Suppressor macrophage (primary cell): ENCODE results near the gene PTGER1.
"Not testable (repeated sequence)": the region's sequence is repeated elsewhere in the genome, so short reads cannot be mapped to it uniquely, and the experiment has no call there.

Source experiments
- DNase-seq, 4 experiments: peaks; one replicate each; pipeline ENCODE4 v3.0.0-alpha.2; 2020 to 2022

Gene PTGER1

GRCh38 chr19:14473978-14474578 lies 1.1 kb downstream of the PTGER1 start:
- DNase-seq = no peak

DNA sequence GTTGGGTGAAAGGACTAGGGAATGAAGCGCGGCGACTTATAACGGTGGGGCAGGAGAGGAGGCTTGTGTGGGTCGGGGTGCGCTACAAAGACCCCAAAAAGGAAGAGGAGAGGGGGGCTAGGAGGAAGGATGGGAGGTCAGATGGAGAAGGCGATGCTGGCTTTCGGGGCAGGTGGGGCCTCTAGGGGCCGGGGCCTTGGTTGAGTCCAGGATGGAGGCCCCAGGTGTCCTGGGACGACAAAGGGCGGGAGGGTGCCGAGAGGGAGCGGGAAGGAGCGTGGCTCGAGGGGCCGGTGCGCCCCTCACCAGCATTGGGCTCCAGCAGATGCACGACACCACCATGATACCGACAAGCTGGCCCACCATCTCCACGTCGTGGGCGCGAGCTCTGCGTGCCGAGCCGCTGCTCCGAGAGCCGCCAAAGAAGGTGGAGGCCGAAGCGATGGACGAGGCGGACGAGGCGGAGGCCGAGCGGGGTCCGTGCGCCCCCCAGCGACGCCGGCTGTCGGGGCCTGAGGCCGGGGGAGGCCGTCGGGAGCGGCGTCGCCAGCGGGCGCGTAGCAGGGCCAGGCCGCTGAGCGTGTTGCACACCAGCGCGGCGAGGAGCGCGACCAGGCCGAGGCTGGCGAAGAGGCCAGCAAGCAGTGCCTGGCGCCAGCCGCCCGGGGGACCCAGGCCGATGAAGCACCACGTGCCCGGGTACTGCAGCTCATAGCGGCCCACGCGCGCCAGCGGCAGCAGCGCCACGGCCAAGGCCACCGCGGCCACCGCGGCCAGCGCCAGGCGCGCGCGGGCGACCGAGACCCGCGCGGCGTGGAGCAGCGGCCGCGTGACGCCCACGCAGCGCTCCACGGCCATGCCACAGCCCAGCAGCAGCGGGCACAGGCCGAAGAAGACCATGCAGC lies 1.8 kb downstream of the PTGER1 start:
- peak in 3 of 4 experiments; percentile 31 to 56 (median 44) for DNase-seq

- DNase-seq = peak; percentile 69 to 90 (median 82)
Observed at GRCh38 chr19:14472202-14472938, 2.8 kb downstream of the PTGER1 start.

GRCh38 chr19:14471436-14472187 lies 3.5 kb downstream of the PTGER1 start:
- no peak for DNase-seq

- no peak for DNase-seq
Observed at GRCh38 chr19:14470031-14470876, 4.9 kb downstream of the PTGER1 start.

DNA sequence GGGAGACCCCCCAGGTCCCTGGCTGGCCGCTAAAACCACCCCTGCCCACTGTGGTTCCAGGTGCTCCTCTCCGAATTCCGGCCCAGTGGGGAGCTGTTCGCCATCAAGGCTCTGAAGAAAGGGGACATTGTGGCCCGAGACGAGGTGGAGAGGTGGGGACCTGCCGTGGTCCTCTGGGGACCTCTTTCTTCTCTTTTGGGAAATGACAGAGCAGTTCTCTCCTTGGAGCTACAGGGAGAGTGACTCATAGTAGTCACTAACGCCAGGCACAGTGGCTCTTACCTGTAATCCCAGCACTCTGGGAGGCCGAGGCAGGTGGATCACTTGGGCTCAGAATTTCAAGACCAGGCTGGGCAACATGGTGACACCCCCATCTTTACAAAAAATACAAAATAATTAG lies 7.3 kb downstream of the PTGER1 start:
- DNase-seq = no peak

- no peak for DNase-seq
Observed at GRCh38 chr19:14467391-14467790, 7.8 kb downstream of the PTGER1 start.

GRCh38 chr19:14463747-14464146 lies 11.4 kb downstream of the PTGER1 start:
- DNase-seq = no peak

- peak; percentile 38 to 47 (median 40) for DNase-seq
Observed at GRCh38 chr19:14462401-14462800, 12.8 kb downstream of the PTGER1 start.

GRCh38 chr19:14460935-14461334 lies 14.2 kb downstream of the PTGER1 start:
- no peak for DNase-seq

GRCh38 chr19:14459703-14460102 lies 15.5 kb downstream of the PTGER1 start:
- DNase-seq = no peak

GRCh38 chr19:14452303-14452702 lies 22.9 kb downstream of the PTGER1 start:
- not testable (repeated sequence) for DNase-seq

DNA sequence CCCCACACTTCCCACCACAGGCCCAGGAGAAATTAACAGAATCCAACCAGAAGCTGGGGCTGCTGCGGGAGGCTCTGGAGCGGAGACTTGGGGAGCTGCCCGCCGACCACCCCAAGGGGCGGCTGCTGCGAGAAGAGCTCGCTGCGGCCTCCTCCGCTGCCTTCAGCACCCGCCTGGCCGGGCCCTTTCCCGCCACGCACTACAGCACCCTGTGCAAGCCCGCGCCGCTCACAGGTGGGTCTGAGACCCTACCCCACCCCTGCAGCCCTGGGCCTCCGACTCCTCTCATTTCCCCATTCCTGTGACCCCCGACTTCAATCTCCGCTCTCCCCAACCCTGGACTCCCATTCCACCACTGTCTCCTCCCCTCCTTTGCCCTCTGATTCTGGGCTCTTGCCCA lies 24.3 kb downstream of the PTGER1 start:
- no peak for DNase-seq

DNA sequence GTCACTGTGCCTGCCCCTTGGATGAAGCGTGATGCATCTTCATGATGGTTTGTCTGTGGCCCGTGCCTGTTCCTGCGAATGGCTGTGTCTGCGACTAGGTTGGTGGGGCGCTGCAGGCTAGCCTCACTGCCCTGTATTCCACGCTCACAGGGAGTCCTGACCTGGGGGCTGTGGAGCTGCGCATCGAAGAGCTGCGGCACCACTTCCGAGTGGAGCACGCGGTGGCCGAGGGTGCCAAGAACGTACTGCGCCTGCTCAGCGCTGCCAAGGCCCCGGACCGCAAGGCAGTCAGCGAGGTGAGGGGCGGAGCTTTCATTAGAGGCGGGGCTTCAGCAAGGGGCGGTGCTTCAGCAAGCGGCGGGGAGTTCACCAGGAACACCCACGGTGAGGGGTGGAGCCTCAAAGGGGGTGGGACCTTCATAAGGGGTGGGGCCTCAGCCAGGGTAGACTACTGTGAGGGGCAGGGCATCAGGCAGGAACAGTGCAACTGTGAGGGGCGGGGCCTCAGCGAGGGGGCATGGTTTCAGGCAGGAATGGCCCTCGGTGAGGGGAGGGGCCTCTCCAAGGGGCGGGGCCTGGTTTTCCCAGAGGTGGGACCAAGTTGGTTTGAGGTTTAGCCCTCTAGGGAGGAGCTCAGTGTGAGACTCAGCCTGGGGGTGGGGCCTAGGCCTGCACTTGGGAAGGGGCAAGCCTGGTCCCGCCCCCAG lies 24.8 kb downstream of the PTGER1 start:
- peak; percentile 40 to 62 (median 55) for DNase-seq

GRCh38 chr19:14449321-14449720 lies 25.8 kb downstream of the PTGER1 start:
- peak in 2 of 4 experiments; percentile 24 to 47 for DNase-seq

DNA sequence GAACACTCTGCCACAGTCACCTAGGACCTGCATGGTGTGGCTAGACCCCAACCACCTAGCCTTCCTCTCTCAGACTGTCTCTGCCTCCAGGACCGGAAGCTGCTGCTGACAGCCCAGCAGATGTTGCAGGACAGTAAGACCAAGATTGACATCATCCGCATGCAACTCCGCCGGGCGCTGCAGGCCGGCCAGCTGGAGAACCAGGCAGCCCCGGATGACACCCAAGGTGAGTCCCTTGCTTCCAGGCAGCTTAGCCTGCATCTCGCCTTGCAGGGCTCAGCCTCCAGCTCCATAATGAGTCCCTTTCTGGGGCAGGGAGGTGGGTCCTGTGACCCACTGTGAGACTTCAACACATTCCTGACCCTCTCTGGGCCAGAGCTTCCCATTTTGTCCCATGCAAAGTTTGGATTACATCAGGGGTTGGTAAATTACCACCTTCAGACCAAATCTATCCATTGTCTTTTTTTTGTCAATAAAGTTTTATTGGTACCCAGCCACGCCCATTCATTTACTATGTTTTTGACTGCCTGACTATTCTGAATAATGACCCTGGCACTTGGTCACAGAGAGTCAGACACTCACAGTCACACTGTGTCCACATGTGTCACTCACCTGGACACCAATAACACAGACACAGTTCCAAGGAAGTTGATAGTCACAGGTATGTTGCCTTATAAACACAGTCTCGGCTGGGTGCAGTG lies 28.7 kb downstream of the PTGER1 start:
- no peak for DNase-seq

GRCh38 chr19:14443632-14444216 lies 31.4 kb downstream of the PTGER1 start:
- no peak for DNase-seq

DNA sequence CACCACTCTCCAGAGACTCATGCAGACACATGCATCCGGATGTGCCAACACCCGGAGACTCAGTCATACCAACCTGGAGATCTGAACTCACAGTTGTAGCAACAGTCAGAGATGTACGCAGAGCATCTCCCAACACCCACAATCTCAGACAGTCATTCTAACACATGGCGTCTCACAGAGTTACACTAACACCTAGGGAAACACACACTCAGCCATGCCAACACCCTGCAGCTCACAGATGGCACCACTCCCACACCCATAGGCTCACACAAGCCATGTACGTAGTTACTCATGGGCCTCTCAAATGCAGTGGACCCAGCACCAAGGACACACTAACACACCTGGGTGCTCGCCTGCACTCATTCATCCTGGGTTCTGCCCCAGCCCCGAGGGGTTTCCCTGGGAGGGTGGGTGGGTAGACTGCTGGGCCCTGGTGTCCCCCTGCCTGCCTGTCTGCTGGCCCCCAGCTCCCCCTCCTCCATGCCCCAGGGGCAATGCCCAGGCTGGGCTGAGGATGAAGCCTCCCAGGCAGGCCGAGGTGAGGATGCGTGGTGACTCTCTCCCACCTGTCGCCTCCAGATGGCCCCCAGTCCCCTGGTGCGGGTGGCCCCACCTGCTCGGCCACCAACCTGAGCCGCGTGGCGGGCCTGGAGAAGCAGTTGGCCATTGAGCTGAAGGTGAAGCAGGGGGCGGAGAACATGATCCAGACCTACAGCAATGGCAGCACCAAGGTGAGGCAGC lies 32.1 kb downstream of the PTGER1 start:
- no peak for DNase-seq
